SK-N-MC (cell line): Measurements from ENCODE around the gene SMARCC1.

Experiments used
- DNase-seq: peaks from one replicate; pipeline ENCODE4 v3.0.0-alpha.2; 2011; ENCODE audit warnings: low read depth, low spot score
- H3K27ac ChIP-seq: fragments of 200-600 bp; sonication (generic); 2 replicates; pipeline ENCODE4 v1.5.1; 2016; ENCODE audit warnings: mixed run types
- H3K36me3 ChIP-seq: fragments of 200-600 bp; sonication (generic); 2 replicates; pipeline ENCODE4 v1.6.1; 2017; ENCODE audit warnings: antibody characterized with exemption, low read length, mixed read lengths; ENCODE audit not compliant: insufficient read depth
- H3K4me3 ChIP-seq: fragments of 200-600 bp; sonication (generic); 2 replicates; pipeline ENCODE4 v1.5.1; 2016
- H3K9ac ChIP-seq: fragments of 200-600 bp; sonication (generic); 2 replicates; pipeline ENCODE4 v1.8.0; 2017; ENCODE audit warnings: mixed run types, mixed read lengths; ENCODE audit not compliant: insufficient read length
- H3K9me3 ChIP-seq: fragments of 200-600 bp; sonication (generic); 2 replicates; pipeline ENCODE4 v1.6.1; 2017; ENCODE audit warnings: low read depth, mild to moderate bottlenecking, antibody characterized with exemption, low read length, moderate library complexity, mixed read lengths
- EZH2 ChIP-seq: fragments of 200-600 bp; sonication (generic); IDR thresholded peaks from one replicate; pipeline ENCODE4 v1.6.1; 2017; ENCODE audit warnings: antibody characterized with exemption
- FOXP2 ChIP-seq: optimal IDR thresholded peaks from 2 replicates; pipeline ENCODE3; 2011; ENCODE audit warnings: mild to moderate bottlenecking, moderate library complexity; ENCODE audit not compliant: insufficient read depth; ENCODE audit errors: extremely low read length, control extremely low read depth
- POLR2AphosphoS5 ChIP-seq: IDR thresholded peaks from 2 replicates; pipeline ENCODE4 v1.6.1; 2012; ENCODE audit warnings: mild to moderate bottlenecking, low read depth, low read length, borderline replicate concordance

Gene SMARCC1

DNA sequence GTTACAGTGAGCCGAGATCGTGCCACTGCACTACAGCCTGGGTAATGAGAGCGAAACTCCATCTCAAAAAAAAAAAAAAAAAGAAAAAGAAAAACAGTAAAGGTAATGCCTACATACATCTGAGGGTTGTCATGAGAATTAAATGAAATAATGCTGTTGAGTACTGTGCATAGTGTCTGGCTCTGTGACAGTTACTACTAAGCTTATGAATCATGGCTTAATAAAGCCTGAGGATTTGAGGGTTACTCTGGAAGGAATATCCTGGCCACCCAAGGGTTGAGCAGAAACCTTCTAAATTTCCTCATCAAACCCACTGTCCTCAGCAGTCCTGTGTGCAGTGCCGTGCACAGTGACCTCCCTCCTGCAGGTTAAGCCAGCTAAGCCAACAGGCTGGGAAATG is 241.4 kb downstream of the SMARCC1 start:
- H3K9me3 ChIP-seq = no peaks in the 10 kb centered on the region
- H3K9ac ChIP-seq = no peak overlapping the region
- no peak overlapping the region for H3K4me3 ChIP-seq
- no peaks in the 10 kb centered on the region for H3K36me3 ChIP-seq
- no peak for TF ChIP-seq POLR2AphosphoS5
- TF ChIP-seq FOXP2 = no peak
- TF ChIP-seq EZH2 = no peak
- H3K27ac ChIP-seq = no peak overlapping the region
- no peak for DNase-seq

DNA sequence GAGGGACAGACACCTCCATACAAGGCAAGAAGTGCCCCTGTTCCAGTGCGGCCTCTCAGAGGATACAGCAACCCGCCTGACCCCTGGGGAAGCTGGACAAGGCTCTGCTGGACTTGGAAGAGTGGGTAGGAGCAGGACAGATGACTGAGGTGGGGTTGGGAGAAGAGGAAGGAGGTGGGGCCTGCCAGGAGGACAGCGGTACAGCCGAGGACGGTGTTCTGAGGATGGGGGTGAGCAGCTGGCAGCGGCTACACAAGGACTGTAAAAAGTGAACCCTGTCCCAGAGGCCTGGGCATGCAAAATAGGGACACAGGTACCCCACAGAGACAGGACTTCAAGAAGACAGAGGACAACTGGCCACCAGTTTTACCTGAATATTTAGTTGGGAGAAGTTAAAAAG is 244.7 kb downstream of the SMARCC1 start:
- DNase-seq = no peak
- Histone ChIP-seq H3K9me3 (no peaks in the 10 kb centered on the region), H3K4me3 (no peak overlapping the region), H3K36me3 (no peaks in the 10 kb centered on the region), H3K9ac (no peak overlapping the region), H3K27ac (peak overlapping the region; percentile 42)
- TF ChIP-seq EZH2 (no peak), FOXP2 (no peak), POLR2AphosphoS5 (no peak)

- TF ChIP-seq EZH2 = no peak
- TF ChIP-seq POLR2AphosphoS5 = no peak
- no peak for TF ChIP-seq FOXP2
- Histone ChIP-seq H3K36me3 (no peaks in the 10 kb centered on the region), H3K9me3 (no peaks in the 10 kb centered on the region), H3K27ac (peak overlapping the region; percentile 78), H3K9ac (no peak overlapping the region), H3K4me3 (no peak overlapping the region)
- DNase-seq = no peak
These were observed 245.3 kb downstream of the SMARCC1 start for GRCh38 chr3:47536221-47536891.
